Fibroblast of lung (primary cell): ENCODE data around the gene DYNLRB2. TPM values are rescaled to one million over a fixed set of nuclear protein-coding genes. Genes with fewer than 3 reads are reported as not detected.

Experiments used
- DNase-seq, 2 donors: peaks; one replicate each; pipeline versions ENCODE4 v3.0.0 to v3.0.0-alpha.2; 2010; ENCODE audit warnings: low read depth in 2 of 2
- H2AFZ ChIP-seq: 2 replicates; pipeline ENCODE4 v1.5.1; 2012; ENCODE audit warnings: low read length, control low read depth, inconsistent platforms
- H3K27ac ChIP-seq: 2 replicates; pipeline ENCODE4 v1.5.1; 2011; ENCODE audit warnings: low read length, control low read depth; ENCODE audit not compliant: insufficient read depth
- H3K27me3 ChIP-seq: 2 replicates; pipeline ENCODE4 v1.5.1; 2011; ENCODE audit warnings: mild to moderate bottlenecking, low read length; ENCODE audit not compliant: control insufficient read depth, insufficient read depth
- H3K36me3 ChIP-seq: 2 replicates; pipeline ENCODE4 v1.5.1; 2011; ENCODE audit warnings: low read length; ENCODE audit not compliant: control insufficient read depth, insufficient read depth
- H3K4me1 ChIP-seq: 2 replicates; pipeline ENCODE4 v1.5.1; 2011; ENCODE audit warnings: low read length; ENCODE audit not compliant: control insufficient read depth, insufficient read depth; ENCODE audit errors: extremely low read depth
- H3K4me2 ChIP-seq: 2 replicates; pipeline ENCODE4 v1.5.1; 2011; ENCODE audit warnings: low read length, control low read depth; ENCODE audit not compliant: insufficient read depth; ENCODE audit errors: extremely low read depth
- H3K4me3 ChIP-seq, 4 experiments: fragments of 200-600 bp in 1 of 4; sonication (generic) in 1 of 4; replicated peaks in 1 of 4; 2 replicates each; pipeline ENCODE4 v1.5.1; 2011 to 2016; ENCODE audit warnings: low read length in 4 of 4, low read depth in 3 of 4, mild to moderate bottlenecking in 3 of 4, control low read depth in 2 of 4, inconsistent platforms in 1 of 4, mixed read lengths in 1 of 4; ENCODE audit not compliant: insufficient read depth in 1 of 4; ENCODE audit errors: control extremely low read depth in 1 of 4
- H3K79me2 ChIP-seq: 2 replicates; pipeline ENCODE4 v1.5.1; 2012; ENCODE audit warnings: mild to moderate bottlenecking, low read length, inconsistent platforms; ENCODE audit not compliant: control insufficient read depth, insufficient read depth
- H3K9ac ChIP-seq: 2 replicates; pipeline ENCODE4 v1.5.1; 2011; ENCODE audit warnings: mild to moderate bottlenecking, low read length, control low read depth; ENCODE audit not compliant: insufficient read depth
- H3K9me3 ChIP-seq: 2 replicates; pipeline ENCODE4 v1.5.1; 2012; ENCODE audit warnings: low read depth, low read length; ENCODE audit not compliant: control insufficient read depth, insufficient read depth
- H4K20me1 ChIP-seq: 2 replicates; pipeline ENCODE4 v1.5.1; 2011; ENCODE audit warnings: low read length; ENCODE audit not compliant: control insufficient read depth, insufficient read depth; ENCODE audit errors: extremely low read depth
- EZH2 ChIP-seq: IDR thresholded peaks from 2 replicates; pipeline ENCODE4 v1.5.1; 2012; ENCODE audit warnings: low read length, control low read depth, mild to moderate bottlenecking; ENCODE audit errors: missing control alignments
- polyA plus RNA-seq, 2 donors: library from polyadenylated mRNA; depleted of rRNA in 1 of 2; stranded (reverse) in 1 of 2; unstranded in 1 of 2; fragments of >200 nt; gene quantifications; 2 replicates each; pipeline ENCODE4 v1.2.1, GENCODE V29; 2011 to 2012; ENCODE audit warnings: missing spikeins in 1 of 2
- total RNA-seq: library from RNA; depleted of rRNA; stranded (reverse); fragments of >200 nt; gene quantifications from 2 replicates; pipeline ENCODE4 v1.2.1, GENCODE V29; 2014
- TF ChIP-seq, protein P1 (sequence below), 2 donors: IDR thresholded peaks in 1 of 2; conservative IDR thresholded peaks in 1 of 2; 1 replicate in 1 of 2; 2 replicates in 1 of 2; pipeline ENCODE4 v1.5.1; 2011 to 2012; ENCODE audit warnings: low read length in 2 of 2, control low read depth in 1 of 2, inconsistent platforms in 1 of 2, low read depth in 1 of 2, mild to moderate bottlenecking in 1 of 2

The DYNLRB2 gene
- total and polyA plus RNA-seq, 2 donors (not counting 1 experiment from before 2014, with no cell fraction given): 0.33 TPM; not detected in 1

DNA sequence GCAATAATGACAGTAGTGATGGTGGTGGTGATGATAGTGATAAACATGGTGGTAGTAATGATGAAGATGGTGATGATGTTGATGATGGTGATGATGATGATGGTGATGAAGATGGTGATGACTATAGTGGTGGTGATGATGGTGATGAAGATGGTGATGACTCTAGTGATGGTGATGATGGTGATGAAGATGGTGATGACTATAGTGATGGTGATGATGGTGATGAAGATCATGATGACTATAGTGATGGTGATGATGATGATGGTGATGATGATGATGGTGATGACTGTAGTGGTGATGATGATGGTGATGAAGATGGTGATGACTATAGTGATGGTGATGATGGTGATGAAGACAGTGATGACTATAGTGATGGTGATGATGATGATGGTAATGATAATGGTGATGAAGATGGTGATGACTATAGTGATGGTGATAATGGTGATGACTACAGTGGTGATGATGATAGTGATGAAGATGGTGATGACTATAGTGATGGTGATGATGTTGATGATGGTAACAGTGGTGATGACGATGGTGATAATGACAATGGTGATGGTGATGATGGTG, 35.6 kb downstream of the DYNLRB2 start:
- Histone ChIP-seq H3K4me1 (no peaks in the 10 kb centered on the region), H3K9me3 (no peaks in the 10 kb centered on the region), H3K36me3 (no peaks in the 10 kb centered on the region), H3K79me2 (no peaks in the 10 kb centered on the region), H3K27me3 (no peaks in the 10 kb centered on the region), H2AFZ (no peak overlapping the region), H3K9ac (no peak overlapping the region), H3K4me2 (no peak overlapping the region), H3K27ac (no peak overlapping the region), H4K20me1 (no peaks in the 10 kb centered on the region), H3K4me3 (no peak overlapping the region)
- TF ChIP-seq, protein P1, sequence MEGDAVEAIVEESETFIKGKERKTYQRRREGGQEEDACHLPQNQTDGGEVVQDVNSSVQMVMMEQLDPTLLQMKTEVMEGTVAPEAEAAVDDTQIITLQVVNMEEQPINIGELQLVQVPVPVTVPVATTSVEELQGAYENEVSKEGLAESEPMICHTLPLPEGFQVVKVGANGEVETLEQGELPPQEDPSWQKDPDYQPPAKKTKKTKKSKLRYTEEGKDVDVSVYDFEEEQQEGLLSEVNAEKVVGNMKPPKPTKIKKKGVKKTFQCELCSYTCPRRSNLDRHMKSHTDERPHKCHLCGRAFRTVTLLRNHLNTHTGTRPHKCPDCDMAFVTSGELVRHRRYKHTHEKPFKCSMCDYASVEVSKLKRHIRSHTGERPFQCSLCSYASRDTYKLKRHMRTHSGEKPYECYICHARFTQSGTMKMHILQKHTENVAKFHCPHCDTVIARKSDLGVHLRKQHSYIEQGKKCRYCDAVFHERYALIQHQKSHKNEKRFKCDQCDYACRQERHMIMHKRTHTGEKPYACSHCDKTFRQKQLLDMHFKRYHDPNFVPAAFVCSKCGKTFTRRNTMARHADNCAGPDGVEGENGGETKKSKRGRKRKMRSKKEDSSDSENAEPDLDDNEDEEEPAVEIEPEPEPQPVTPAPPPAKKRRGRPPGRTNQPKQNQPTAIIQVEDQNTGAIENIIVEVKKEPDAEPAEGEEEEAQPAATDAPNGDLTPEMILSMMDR (conservative IDR thresholded peaks at IDR 0.05 in 1 of 2, IDR thresholded peaks at IDR 0.05 in 1 of 2; ENCODE audit: low read depth in 1 of 2, low read length in 2 of 2): no peak
- TF ChIP-seq EZH2: no peak
- DNase-seq: no peak

DNA sequence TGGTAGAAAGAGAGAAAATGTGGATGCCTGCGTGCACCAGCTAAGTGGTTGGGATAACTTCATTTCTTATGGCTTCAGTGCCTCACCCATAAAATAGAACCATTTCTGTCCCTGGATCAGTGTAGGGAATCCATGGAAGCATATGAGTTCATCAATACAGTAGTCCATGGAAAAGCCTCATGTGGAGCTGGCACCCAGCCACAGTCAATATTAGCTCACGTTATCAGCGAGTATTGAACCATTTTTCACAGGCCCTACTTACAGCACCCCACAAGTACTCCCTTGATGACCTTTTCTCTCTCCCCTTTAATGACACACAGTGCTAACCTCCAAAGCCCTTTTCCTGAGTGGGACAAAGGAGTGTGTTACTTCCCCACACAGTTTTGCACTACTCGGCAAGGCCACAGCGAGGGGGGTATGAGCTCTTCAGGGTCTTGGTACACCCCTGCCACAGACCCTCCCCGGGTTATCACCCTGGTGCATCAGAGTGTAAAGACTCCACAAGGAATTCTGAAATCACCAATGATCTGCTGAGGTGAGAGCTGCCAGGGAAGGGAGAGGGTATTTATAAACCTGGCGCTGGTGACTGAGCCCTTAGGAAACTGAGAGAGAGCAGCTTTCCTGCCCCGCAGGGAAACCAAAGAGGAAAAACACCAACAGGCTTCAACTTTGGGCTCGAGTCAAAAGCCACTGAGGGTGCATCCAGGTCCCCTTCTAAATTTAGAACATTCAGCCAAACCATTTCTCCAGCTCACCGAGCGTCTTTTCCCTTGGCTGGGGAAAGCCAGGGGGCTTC, 36.9 kb downstream of the DYNLRB2 start:
- Histone ChIP-seq H3K9ac (no peak overlapping the region), H2AFZ (no peak overlapping the region), H4K20me1 (no peaks in the 10 kb centered on the region), H3K9me3 (no peaks in the 10 kb centered on the region), H3K4me3 (no peak overlapping the region), H3K27me3 (no peaks in the 10 kb centered on the region), H3K36me3 (no peaks in the 10 kb centered on the region), H3K4me1 (no peaks in the 10 kb centered on the region), H3K27ac (no peak overlapping the region), H3K4me2 (no peak overlapping the region), H3K79me2 (no peaks in the 10 kb centered on the region)
- no peak for DNase-seq
- TF ChIP-seq EZH2: no peak
- TF ChIP-seq, protein P1 (conservative IDR thresholded peaks at IDR 0.05 in 1 of 2, IDR thresholded peaks at IDR 0.05 in 1 of 2; ENCODE audit: low read depth in 1 of 2, low read length in 2 of 2): no peak

DNA sequence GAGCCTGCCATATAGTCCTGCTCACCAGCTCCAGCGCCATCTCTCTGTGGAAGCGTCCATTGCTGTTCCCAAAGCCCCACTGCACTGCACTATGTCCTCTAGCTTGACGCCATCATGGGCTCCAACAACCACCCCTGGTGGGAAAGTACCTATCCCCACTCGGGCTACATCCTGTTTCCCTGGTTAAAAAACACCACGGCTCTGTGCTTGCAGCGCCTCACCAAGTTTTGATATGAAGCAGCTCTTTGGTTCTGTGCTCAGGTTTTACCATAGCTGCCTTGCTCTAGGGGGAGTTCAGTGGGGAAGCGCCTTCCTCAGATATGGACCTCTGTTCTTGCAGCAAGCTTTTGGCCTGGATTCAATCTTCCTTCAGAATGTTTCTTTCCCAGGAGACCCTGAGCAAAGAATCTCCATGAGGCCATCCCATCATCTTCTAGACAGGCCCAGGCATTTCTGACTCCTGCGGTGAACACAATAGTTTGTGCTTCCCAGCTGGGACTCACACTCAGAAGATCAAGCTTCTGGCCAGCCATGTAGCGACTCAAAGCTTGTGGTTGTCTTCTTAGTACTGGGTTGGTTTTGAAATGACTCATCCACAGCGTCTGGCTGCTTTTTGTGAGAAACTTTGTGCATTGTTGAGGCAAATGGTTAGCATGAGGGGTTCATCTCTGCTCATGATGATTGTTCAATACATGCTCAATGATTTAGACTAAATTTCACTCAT, 39.5 kb downstream of the DYNLRB2 start:
- Histone ChIP-seq H3K9me3 (no peaks in the 10 kb centered on the region), H3K27ac (no peak overlapping the region), H3K36me3 (no peaks in the 10 kb centered on the region), H3K27me3 (no peaks in the 10 kb centered on the region), H3K4me2 (no peak overlapping the region), H3K79me2 (no peaks in the 10 kb centered on the region), H3K9ac (no peak overlapping the region), H3K4me1 (no peaks in the 10 kb centered on the region), H2AFZ (no peak overlapping the region), H3K4me3 (no peak overlapping the region), H4K20me1 (no peaks in the 10 kb centered on the region)
- TF ChIP-seq, protein P1 (conservative IDR thresholded peaks at IDR 0.05 in 1 of 2, IDR thresholded peaks at IDR 0.05 in 1 of 2; ENCODE audit: low read depth in 1 of 2, low read length in 2 of 2): no peak
- no peak for TF ChIP-seq EZH2
- DNase-seq: peak in 1 of 2 donors; percentile 92
